ENCODE data around the gene GNAI2.

GNAI2 gene

DNA sequence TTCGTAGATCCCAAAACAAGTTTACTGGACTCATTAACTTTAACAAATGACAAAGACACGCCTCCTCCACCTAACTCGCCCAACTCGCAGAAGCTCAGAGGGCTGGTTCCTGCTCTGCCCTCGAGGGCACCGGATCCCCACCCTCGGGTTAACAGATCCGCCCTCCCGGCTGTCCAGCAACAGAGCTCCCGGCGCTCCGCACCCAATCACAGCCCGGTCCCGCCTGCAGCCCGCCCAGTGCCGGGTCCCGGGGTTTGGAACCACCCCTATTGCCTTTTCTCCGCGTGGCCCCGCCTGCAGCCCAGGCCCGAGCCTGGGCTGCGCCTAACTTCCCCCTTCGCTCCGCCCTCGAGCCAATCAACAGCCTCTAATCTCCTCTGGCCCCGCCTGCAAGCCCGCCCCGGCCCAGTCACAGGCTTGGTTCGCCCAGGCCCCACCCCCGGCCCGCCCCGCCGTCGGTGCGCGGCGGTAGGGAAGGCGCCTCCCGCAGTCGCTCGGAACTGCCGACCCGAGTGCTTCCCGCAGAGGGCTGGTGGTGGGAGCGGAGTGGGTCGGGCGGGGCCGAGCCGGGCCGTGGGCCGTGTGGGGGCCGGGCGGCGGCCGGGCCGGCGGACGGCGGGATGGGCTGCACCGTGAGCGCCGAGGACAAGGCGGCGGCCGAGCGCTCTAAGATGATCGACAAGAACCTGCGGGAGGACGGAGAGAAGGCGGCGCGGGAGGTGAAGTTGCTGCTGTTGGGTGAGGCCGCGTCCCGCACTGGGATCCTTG, at the start of gene GNAI2:
GNAI2 (plus strand) TSS at position 489 of the 768 bp plus-strand sequence; CDS start at position 621, 132 bp downstream.
- H3K27me3 Mint-ChIP-seq, result no peaks in the 10 kb centered on the region
- peak within 1 kb of the TSS; percentile 94 for H3K4me3 Mint-ChIP-seq
- H3K9me3 Mint-ChIP-seq (ENCODE audit: low read depth), result no peaks in the 10 kb centered on the region
- peak within 1 kb of the TSS; percentile 93 for H3K27ac Mint-ChIP-seq
- peaks cover 33% of the 10 kb centered on the region for H3K4me1 Mint-ChIP-seq (ENCODE audit: low read depth)
- no peaks in the 10 kb centered on the region for H3K36me3 Mint-ChIP-seq

DNA sequence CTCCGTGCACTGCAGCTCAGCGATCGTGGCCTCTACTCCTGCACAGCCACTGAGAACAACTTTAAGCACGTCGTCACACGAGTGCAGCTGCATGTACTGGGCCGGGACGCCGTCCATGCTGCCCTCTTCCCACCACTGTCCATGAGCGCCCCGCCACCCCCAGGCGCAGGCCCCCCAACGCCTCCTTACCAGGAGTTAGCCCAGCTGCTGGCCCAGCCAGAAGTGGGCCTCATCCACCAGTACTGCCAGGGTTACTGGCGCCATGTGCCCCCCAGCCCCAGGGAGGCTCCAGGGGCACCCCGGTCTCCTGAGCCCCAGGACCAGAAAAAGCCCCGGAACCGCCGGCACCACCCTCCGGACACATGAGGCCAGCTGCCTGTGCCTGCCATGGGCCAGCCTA, 48.3 kb upstream of the GNAI2 start:
- no peaks in the 10 kb centered on the region for H3K27me3 Mint-ChIP-seq
- no peaks in the 10 kb centered on the region for H3K9me3 Mint-ChIP-seq (ENCODE audit: low read depth)
- no peaks in the 10 kb centered on the region for H3K36me3 Mint-ChIP-seq
- H3K4me1 Mint-ChIP-seq (ENCODE audit: low read depth), result peaks cover 2% of the 10 kb centered on the region
- H3K27ac Mint-ChIP-seq, result no peak overlapping the region
- no peak overlapping the region for H3K4me3 Mint-ChIP-seq

DNA sequence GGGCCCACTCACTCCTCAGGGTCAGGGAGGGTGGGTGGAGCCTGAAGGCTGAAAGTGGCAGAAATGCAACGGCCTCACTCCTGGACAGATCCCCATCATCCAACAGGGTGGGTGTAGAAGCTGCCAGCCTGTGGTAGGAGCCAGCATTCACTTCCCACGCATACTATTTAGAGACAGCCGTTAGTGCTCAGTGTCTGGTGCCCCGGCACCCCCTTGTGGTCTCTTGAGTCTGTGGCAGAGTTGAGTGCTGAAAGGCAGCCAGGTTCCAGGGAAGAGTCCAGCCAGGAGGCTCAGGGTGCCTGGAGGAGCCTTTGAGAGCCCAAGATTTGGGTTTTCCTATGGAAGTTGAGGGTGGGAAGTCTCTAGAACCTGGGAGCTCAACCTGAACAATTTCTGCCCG, 46.7 kb upstream of the GNAI2 start:
- Mint-ChIP-seq H3K27me3 (no peaks in the 10 kb centered on the region), H3K4me3 (no peak overlapping the region), H3K9me3 (ENCODE audit: low read depth) (no peaks in the 10 kb centered on the region), H3K27ac (no peak overlapping the region), H3K36me3 (no peaks in the 10 kb centered on the region), H3K4me1 (ENCODE audit: low read depth) (peaks cover 7% of the 10 kb centered on the region)

DNA sequence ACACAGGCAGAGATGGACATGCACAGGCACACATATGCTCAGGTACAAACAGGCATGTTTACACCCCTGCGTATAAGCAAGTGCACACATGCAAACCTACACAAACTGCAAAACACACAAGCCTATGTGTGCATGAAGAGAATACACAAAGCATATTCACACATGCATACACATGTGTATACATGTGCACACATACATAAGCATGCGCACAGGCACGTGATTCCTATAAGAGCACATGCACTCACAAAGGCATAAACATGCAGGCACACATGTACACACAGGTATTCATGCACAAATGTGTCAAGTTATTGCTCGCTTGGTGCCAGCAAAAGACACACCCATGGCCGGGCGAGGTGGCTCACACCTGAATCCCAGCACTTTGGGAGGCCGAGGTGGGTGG, 46.0 kb upstream of the GNAI2 start:
- Mint-ChIP-seq H3K4me3 (no peak overlapping the region), H3K27ac (no peak overlapping the region)

DNA sequence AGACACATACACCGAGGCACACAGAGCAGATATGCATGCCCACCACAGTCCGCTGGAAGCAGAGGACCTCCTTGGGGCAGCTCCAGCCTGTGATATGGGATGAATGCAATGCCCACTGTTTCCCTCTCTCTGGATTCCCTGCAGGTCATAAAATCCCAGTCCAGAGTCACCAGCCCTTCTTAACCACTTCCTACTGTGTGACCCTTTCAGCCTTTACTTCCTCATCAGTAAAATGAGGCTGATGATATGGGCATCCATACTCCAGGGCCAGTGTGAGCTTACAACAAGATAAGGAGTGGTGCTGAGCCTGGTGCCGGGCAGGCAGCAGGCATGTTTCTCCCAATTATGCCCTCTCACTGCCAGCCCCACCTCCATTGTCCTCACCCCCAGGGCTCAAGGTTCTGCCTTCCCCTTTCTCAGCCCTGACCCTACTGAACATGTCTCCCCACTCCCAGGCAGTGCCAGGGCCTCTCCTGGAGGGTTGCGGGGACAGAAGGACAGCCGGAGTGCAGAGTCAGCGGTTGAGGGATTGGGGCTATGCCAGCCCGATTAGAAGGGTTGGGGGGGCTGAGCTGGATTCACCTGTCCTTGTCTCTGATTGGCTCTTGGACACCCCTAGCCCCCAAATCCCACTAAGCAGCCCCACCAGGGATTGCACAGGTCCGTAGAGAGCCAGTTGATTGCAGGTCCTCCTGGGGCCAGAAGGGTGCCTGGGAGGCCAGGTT, 44.9 kb upstream of the GNAI2 start, which contains the start of gene GNAT1:
GNAT1 (plus strand) TSS at position 675 of the 725 bp plus-strand sequence. CDS start 116 bp downstream, outside the sequence.
- H3K36me3 Mint-ChIP-seq, result no peaks in the 10 kb centered on the region
- H3K4me3 Mint-ChIP-seq, result no peak within 1 kb of the TSS
- H3K27me3 Mint-ChIP-seq, result no peaks in the 10 kb centered on the region
- H3K27ac Mint-ChIP-seq, result no peak within 1 kb of the TSS
- peaks cover 15% of the 10 kb centered on the region for H3K4me1 Mint-ChIP-seq (ENCODE audit: low read depth)
- no peaks in the 10 kb centered on the region for H3K9me3 Mint-ChIP-seq (ENCODE audit: low read depth)

More for the DNA sequence above, 46.0 kb upstream of the GNAI2 start:
- H3K4me1 Mint-ChIP-seq (ENCODE audit: low read depth), result peaks cover 14% of the 10 kb centered on the region
- no peaks in the 10 kb centered on the region for H3K27me3 Mint-ChIP-seq
- H3K9me3 Mint-ChIP-seq (ENCODE audit: low read depth), result no peaks in the 10 kb centered on the region
- no peaks in the 10 kb centered on the region for H3K36me3 Mint-ChIP-seq

DNA sequence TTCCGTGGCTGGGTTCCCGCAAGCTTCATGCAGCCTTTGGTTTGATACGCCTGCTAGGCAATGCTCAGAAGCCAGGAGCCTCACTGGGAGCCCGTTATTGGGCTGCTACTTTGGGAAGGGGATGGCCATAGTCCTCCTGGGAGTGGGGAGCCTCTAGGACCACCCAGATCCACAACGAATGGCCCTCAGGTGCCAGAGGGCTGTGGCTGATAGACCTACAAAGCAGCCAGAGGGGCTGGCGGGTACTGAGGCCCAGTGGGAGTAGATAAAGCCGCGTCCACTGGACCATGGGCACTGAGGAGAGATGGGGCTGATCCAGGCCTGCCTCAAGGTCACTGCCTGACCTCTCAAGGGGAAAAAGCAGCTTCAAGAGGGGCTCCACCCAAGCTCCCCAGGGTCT, 43.9 kb upstream of the GNAI2 start:
- Mint-ChIP-seq H3K4me1 (ENCODE audit: low read depth) (peaks cover 15% of the 10 kb centered on the region), H3K4me3 (no peak overlapping the region), H3K27me3 (no peaks in the 10 kb centered on the region), H3K9me3 (ENCODE audit: low read depth) (no peaks in the 10 kb centered on the region), H3K27ac (no peak overlapping the region), H3K36me3 (no peaks in the 10 kb centered on the region)

DNA sequence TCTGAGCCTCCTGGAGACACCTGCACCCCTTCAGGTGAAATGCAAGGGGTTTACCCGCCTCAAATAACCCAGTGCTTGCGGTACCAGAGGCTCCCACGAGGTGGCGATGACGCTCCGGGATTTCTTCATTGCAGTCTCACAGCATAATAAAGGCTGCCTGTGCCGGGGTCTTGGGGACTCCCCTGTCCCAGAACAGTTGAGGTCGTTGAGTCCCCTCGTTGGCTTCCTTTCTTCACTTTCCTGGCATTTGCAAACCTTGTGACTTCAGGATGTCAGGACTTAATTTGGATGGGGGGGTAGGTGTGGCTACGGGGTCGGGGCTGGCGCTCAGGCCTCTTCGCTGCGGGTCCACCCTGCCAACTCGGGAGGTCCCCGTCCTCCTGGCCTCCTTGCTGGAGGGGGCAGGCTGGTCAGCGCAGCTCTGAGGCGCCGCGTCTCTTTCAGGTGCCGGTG, 43.3 kb upstream of the GNAI2 start:
- Mint-ChIP-seq H3K36me3 (no peaks in the 10 kb centered on the region), H3K27me3 (no peaks in the 10 kb centered on the region), H3K4me3 (peak overlapping the region; percentile 31), H3K9me3 (ENCODE audit: low read depth) (no peaks in the 10 kb centered on the region), H3K4me1 (ENCODE audit: low read depth) (peaks cover 15% of the 10 kb centered on the region), H3K27ac (no peak overlapping the region)

DNA sequence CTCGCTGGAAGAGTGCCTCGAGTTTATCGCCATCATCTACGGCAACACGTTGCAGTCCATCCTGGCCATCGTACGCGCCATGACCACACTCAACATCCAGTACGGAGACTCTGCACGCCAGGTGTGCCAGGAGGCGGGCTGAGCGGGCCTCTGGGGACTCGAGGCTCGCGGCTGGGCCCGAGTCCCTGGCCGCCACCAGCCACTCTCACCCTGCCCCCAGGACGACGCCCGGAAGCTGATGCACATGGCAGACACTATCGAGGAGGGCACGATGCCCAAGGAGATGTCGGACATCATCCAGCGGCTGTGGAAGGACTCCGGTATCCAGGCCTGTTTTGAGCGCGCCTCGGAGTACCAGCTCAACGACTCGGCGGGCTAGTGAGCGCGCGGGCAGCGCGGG, 42.7 kb upstream of the GNAI2 start:
- H3K4me1 Mint-ChIP-seq (ENCODE audit: low read depth), result peaks cover 15% of the 10 kb centered on the region
- no peaks in the 10 kb centered on the region for H3K36me3 Mint-ChIP-seq
- no peaks in the 10 kb centered on the region for H3K27me3 Mint-ChIP-seq
- H3K9me3 Mint-ChIP-seq (ENCODE audit: low read depth), result no peaks in the 10 kb centered on the region
- H3K4me3 Mint-ChIP-seq, result no peak overlapping the region
- H3K27ac Mint-ChIP-seq, result no peak overlapping the region

DNA sequence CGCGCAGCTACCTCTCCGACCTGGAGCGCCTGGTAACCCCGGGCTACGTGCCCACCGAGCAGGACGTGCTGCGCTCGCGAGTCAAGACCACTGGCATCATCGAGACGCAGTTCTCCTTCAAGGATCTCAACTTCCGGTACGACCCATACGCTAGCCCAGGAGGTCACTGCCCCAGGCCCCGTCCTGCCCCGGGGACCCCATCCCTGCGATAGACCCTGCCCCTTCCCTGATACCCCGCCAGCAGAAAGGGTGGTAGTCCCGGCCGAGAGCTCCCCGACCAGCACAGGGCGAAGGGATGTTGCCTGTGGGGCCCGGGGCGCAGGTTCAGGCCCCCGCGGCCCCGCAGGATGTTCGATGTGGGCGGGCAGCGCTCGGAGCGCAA, 42.3 kb upstream of the GNAI2 start:
- H3K4me3 Mint-ChIP-seq, result no peak overlapping the region
- no peaks in the 10 kb centered on the region for H3K9me3 Mint-ChIP-seq (ENCODE audit: low read depth)
- H3K36me3 Mint-ChIP-seq, result no peaks in the 10 kb centered on the region
- peaks cover 15% of the 10 kb centered on the region for H3K4me1 Mint-ChIP-seq (ENCODE audit: low read depth)
- H3K27ac Mint-ChIP-seq, result no peak overlapping the region
- H3K27me3 Mint-ChIP-seq, result no peaks in the 10 kb centered on the region

DNA sequence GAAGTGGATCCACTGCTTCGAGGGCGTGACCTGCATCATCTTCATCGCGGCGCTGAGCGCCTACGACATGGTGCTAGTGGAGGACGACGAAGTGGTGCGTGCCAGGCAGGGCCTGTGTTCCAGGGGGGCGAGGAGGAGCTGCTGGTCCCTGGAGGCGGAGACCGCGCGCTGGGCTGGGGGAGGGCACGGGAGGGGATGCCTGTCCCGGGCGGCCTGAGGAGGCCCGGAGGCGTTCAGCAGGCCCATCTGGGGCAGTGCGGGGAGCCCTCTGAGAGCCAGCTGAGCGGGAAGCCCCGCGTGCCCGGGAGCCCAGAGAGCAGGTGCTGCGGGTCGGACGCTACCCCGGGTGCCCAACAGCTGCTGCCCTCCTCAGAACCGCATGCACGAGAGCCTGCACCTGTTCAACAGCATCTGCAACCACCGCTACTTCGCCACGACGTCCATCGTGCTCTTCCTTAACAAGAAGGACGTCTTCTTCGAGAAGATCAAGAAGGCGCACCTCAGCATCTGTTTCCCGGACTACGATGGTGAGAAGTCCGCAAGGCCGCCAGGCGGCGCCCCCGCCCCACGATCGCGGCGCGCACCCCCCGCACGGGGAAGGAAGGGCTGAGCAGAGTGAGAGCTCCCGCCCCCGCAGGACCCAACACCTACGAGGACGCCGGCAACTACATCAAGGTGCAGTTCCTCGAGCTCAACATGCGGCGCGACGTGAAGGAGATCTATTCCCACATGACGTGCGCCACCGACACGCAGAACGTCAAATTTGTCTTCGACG, 41.7 kb upstream of the GNAI2 start:
- no peaks in the 10 kb centered on the region for H3K9me3 Mint-ChIP-seq (ENCODE audit: low read depth)
- peak overlapping the region; percentile 35 for H3K4me3 Mint-ChIP-seq
- H3K4me1 Mint-ChIP-seq (ENCODE audit: low read depth), result peaks cover 15% of the 10 kb centered on the region
- peaks cover 1% of the 10 kb centered on the region for H3K27me3 Mint-ChIP-seq
- no peaks in the 10 kb centered on the region for H3K36me3 Mint-ChIP-seq
- H3K27ac Mint-ChIP-seq, result no peak overlapping the region

DNA sequence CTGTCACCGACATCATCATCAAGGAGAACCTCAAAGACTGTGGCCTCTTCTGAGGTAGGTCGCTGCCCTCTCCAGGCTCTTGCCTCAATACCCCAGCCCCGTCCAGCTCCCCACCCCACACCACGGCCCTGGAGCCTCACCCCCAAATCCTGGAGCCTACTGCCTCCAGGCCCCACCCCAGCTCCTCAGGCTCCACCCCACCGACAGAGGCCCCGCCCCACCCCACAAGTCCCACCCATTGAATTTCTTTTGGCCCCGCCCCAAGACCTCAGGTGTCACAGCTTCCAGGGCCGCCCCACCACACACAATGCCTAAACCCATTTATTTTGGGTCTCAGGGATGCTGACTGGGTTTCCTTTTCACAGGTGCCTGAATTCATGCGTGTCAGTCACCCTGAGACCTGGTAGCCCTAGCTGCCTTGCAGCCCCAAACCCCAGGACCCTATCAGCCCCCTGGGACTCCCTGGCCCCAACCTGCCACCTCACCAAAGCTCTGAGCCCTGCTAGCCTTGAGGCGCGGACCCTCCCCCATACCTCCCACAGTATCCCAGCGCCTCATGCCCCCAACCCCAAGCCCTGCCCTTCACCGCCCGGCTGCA, 41.0 kb upstream of the GNAI2 start:
- Mint-ChIP-seq H3K27me3 (peaks cover 1% of the 10 kb centered on the region), H3K4me3 (peak overlapping the region; percentile 23), H3K9me3 (ENCODE audit: low read depth) (no peaks in the 10 kb centered on the region), H3K27ac (no peak overlapping the region), H3K4me1 (ENCODE audit: low read depth) (peaks cover 15% of the 10 kb centered on the region), H3K36me3 (no peaks in the 10 kb centered on the region)

DNA sequence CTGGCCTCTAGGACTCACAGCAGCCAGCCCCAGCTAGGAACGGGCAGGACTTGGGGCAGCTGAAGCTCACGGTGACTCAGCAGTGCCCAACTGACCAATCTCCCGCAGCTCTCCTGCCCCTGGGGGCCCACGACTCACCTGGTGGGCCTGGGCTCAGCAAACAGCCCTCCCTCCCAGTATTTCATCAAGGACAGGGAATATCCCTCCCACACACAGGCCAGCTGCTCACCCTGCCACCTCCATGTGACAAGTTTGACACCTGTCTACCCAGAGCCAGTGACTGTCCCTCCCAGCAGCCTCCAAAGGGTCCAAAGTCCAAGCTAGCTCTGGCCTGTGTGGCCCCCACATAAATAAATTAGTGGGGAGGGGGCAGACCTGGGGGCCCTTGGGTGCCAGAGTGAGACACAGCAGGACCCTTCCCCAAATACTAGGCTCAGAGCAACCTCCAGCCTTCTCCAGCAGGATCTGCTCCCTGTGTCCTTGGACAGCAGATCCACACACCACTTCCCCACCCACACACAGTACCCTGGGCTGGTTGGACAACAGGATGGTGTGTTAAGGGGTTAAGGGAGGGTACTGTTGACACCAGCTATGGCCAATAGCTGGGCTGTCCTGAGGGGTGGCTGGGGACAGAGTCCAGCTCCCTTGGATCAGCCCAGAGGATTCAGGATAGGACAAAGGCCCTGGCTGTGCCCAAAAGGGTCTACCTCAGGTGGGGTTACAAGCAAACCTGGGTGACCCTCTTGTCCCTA, 40.3 kb upstream of the GNAI2 start:
- peaks cover 3% of the 10 kb centered on the region for H3K27me3 Mint-ChIP-seq
- no peak overlapping the region for H3K27ac Mint-ChIP-seq
- no peak overlapping the region for H3K4me3 Mint-ChIP-seq
- peaks cover 15% of the 10 kb centered on the region for H3K4me1 Mint-ChIP-seq (ENCODE audit: low read depth)
- no peaks in the 10 kb centered on the region for H3K36me3 Mint-ChIP-seq
- H3K9me3 Mint-ChIP-seq (ENCODE audit: low read depth), result no peaks in the 10 kb centered on the region

DNA sequence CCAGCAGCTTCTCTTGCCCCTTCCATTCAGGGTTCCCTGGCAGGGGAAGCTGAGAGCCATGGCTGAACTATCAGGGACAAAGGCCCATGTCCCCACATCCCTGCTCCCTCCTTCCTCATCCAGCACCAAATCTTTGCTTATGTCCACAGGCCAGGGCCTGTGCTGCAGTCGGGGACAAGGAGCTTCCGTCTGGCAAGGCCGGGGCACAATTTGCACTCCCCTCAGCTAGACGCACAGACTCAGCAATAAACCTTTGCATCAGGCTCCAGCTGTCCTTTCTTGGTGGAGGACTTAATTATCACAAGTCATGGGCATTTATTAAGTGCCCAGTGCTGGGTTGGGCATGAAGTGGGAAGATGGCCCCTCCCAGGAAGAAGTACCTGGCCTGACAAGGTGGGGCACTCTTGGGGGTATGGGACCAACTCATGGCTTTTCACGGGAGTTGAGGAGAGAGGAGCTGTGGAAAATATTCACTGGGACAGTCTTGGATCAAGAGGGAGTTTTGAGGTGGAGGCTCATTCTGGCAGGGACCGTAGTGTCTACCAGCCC, 39.7 kb upstream of the GNAI2 start:
- H3K27ac Mint-ChIP-seq, result no peak overlapping the region
- H3K4me3 Mint-ChIP-seq, result no peak overlapping the region
- no peaks in the 10 kb centered on the region for H3K36me3 Mint-ChIP-seq
- H3K4me1 Mint-ChIP-seq (ENCODE audit: low read depth), result peaks cover 15% of the 10 kb centered on the region
- no peaks in the 10 kb centered on the region for H3K9me3 Mint-ChIP-seq (ENCODE audit: low read depth)
- H3K27me3 Mint-ChIP-seq, result peaks cover 9% of the 10 kb centered on the region
